KMS-11 (cell line): ENCODE measurements around the gene RTN4RL1.

Source experiments
- H2AFZ ChIP-seq: fragments of 200-600 bp; sonication (generic); 2 replicates; pipeline ENCODE4 v1.6.1; 2016; ENCODE audit warnings: antibody characterized with exemption, mixed run types, low read depth
- H3K27ac ChIP-seq: fragments of 200-600 bp; sonication (generic); 2 replicates; pipeline ENCODE4 v1.6.1; 2016; ENCODE audit warnings: mild to moderate bottlenecking, mixed run types
- H3K27me3 ChIP-seq: fragments of 200-600 bp; sonication (generic); 2 replicates; pipeline ENCODE4 v1.6.1; 2017; ENCODE audit warnings: mild to moderate bottlenecking, low read depth, mixed run types, moderate library complexity; ENCODE audit not compliant: insufficient read depth
- H3K36me3 ChIP-seq: fragments of 200-600 bp; sonication (generic); 2 replicates; pipeline ENCODE4 v1.6.1; 2017; ENCODE audit warnings: mild to moderate bottlenecking, mixed run types; ENCODE audit not compliant: insufficient read depth
- H3K4me1 ChIP-seq: fragments of 200-600 bp; sonication (generic); 2 replicates; pipeline ENCODE4 v1.6.1; 2016; ENCODE audit warnings: mild to moderate bottlenecking, low read depth, mixed run types; ENCODE audit not compliant: poor library complexity, severe bottlenecking
- H3K4me2 ChIP-seq: fragments of 200-600 bp; sonication (generic); 2 replicates; pipeline ENCODE4 v1.7.0; 2016; ENCODE audit warnings: mild to moderate bottlenecking, mixed run types
- H3K4me3 ChIP-seq: fragments of 200-600 bp; sonication (generic); IDR thresholded peaks from 2 replicates; pipeline ENCODE4 v1.6.1; 2017; ENCODE audit warnings: low read depth, low read length, mixed read lengths; ENCODE audit not compliant: insufficient read depth
- H3K79me2 ChIP-seq: fragments of 200-600 bp; sonication (generic); 2 replicates; pipeline ENCODE4 v1.6.1; 2016; ENCODE audit warnings: low read depth, mixed run types; ENCODE audit not compliant: insufficient read depth
- H3K9ac ChIP-seq: fragments of 200-600 bp; sonication (generic); 2 replicates; pipeline ENCODE4 v1.6.1; 2016; ENCODE audit warnings: mild to moderate bottlenecking, mixed run types
- H4K20me1 ChIP-seq: fragments of 200-600 bp; sonication (generic); 2 replicates; pipeline ENCODE4 v1.6.1; 2016; ENCODE audit warnings: mild to moderate bottlenecking, mixed run types; ENCODE audit not compliant: insufficient read depth
- TF ChIP-seq, protein P1 (sequence below): fragments of 200-600 bp; sonication (generic); conservative IDR thresholded peaks from 2 replicates; pipeline ENCODE4 v1.6.1; 2017; ENCODE audit warnings: low read depth, mild to moderate bottlenecking, antibody characterized with exemption, low read length, moderate library complexity, mixed read lengths

RTN4RL1 gene

GRCh38 chr17:1947229-1947742, 77.8 kb downstream of the RTN4RL1 start:
- Histone ChIP-seq H3K27ac (no peak overlapping the region), H3K36me3 (no peaks in the 10 kb centered on the region), H3K9ac (no peak overlapping the region), H3K79me2 (no peaks in the 10 kb centered on the region), H3K27me3 (no peaks in the 10 kb centered on the region; the same call in 1 of the 2 replicates), H4K20me1 (no peaks in the 10 kb centered on the region), H3K4me2 (no peak overlapping the region), H3K4me1 (no peaks in the 10 kb centered on the region), H2AFZ (no peak overlapping the region), H3K4me3 (no peak overlapping the region)
- TF ChIP-seq, protein P1, sequence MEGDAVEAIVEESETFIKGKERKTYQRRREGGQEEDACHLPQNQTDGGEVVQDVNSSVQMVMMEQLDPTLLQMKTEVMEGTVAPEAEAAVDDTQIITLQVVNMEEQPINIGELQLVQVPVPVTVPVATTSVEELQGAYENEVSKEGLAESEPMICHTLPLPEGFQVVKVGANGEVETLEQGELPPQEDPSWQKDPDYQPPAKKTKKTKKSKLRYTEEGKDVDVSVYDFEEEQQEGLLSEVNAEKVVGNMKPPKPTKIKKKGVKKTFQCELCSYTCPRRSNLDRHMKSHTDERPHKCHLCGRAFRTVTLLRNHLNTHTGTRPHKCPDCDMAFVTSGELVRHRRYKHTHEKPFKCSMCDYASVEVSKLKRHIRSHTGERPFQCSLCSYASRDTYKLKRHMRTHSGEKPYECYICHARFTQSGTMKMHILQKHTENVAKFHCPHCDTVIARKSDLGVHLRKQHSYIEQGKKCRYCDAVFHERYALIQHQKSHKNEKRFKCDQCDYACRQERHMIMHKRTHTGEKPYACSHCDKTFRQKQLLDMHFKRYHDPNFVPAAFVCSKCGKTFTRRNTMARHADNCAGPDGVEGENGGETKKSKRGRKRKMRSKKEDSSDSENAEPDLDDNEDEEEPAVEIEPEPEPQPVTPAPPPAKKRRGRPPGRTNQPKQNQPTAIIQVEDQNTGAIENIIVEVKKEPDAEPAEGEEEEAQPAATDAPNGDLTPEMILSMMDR, result no peak

- Histone ChIP-seq H3K4me1 (no peaks in the 10 kb centered on the region), H3K36me3 (no peaks in the 10 kb centered on the region), H3K27me3 (no peaks in the 10 kb centered on the region), H3K27ac (no peak overlapping the region), H3K9ac (no peak overlapping the region), H4K20me1 (no peaks in the 10 kb centered on the region), H2AFZ (no peak overlapping the region), H3K4me3 (no peak overlapping the region), H3K4me2 (no peak overlapping the region), H3K79me2 (no peaks in the 10 kb centered on the region)
- TF ChIP-seq, protein P1, result no peak
Observed at GRCh38 chr17:1946021-1946932, 78.9 kb downstream of the RTN4RL1 start.

DNA sequence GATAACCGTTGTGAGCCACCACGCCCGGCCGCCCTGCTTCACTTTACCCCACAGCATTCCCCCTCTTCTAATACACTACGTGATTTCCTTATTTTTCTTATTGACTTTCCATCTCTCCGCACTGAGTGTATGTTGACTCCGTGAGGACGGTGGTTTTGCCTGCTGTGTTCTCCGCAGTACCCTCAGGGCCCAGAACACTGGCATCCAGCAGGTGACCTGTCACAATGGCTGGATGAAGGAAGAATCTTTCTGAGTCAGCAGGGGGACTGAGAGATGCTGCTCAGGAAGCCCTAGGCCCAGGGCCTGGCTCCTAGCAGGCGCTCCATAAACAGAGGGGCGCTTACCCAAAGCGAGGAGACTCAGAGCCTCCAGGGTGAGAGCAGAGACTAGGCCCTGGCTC, 79.5 kb downstream of the RTN4RL1 start:
- Histone ChIP-seq H3K4me1 (no peaks in the 10 kb centered on the region), H3K27ac (no peak overlapping the region), H3K27me3 (no peaks in the 10 kb centered on the region; the same call in 1 of the 2 replicates), H3K4me3 (no peak overlapping the region), H2AFZ (no peak overlapping the region), H3K4me2 (no peak overlapping the region), H3K79me2 (no peaks in the 10 kb centered on the region), H4K20me1 (no peaks in the 10 kb centered on the region), H3K9ac (no peak overlapping the region), H3K36me3 (no peaks in the 10 kb centered on the region)
- TF ChIP-seq, protein P1, result no peak

- no peaks in the 10 kb centered on the region for H3K4me1 ChIP-seq
- no peaks in the 10 kb centered on the region for H3K36me3 ChIP-seq
- H2AFZ ChIP-seq, result no peak overlapping the region
- H3K79me2 ChIP-seq, result no peaks in the 10 kb centered on the region
- TF ChIP-seq, protein P1, result no peak
- H3K27ac ChIP-seq, result no peak overlapping the region
- H3K4me3 ChIP-seq, result no peak overlapping the region
- no peak overlapping the region for H3K9ac ChIP-seq
- H4K20me1 ChIP-seq, result no peaks in the 10 kb centered on the region
- H3K27me3 ChIP-seq, result peaks cover 11% of the 10 kb centered on the region; the same call in 1 of the 2 replicates
- no peak overlapping the region for H3K4me2 ChIP-seq
Observed at GRCh38 chr17:1943436-1943831, 81.7 kb downstream of the RTN4RL1 start.
